Liver (tissue), 2 donors: ENCODE results near the gene MEIS3.

Source experiments
- FOXA2 ChIP-seq: IDR thresholded peaks from 2 replicates; pipeline ENCODE4 v1.6.1; 2016; ENCODE audit warnings: antibody characterized with exemption
- JUND ChIP-seq, 2 donors: IDR thresholded peaks; 2 replicates each; pipeline ENCODE4 v1.6.1; 2016; ENCODE audit warnings: antibody characterized with exemption in 2 of 2
- YY1 ChIP-seq: IDR thresholded peaks from 2 replicates; pipeline ENCODE4 v1.6.1; 2016; ENCODE audit warnings: antibody characterized with exemption, mild to moderate bottlenecking
- donor health status: healthy.

DNA sequence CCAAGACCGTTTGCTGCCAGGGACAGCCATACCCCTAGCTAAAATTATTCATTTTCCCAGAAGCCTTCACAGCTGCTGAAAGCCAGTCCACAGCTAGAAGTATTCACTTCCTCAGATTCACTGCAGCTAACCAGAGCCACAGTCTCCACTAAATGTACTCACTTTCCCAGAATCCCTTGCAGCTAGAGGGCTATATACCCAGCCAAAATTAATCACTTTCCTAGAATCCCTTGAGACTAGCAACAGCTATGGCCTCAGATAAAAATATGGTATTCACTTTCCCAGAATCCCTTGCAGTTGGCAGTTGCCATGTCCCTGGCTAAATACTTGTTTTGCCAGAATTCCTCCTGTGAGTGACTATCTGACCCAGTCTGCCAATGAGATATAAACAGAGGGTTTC lies 13.8 kb upstream of the MEIS3 start:
- TF ChIP-seq YY1, result no peak
- TF ChIP-seq FOXA2, result no peak
- no peak for TF ChIP-seq JUND (IDR thresholded peaks at IDR 0.05)
